ENCODE measurements around the gene XXYLT1. TPM values are rescaled to one million over a fixed set of nuclear protein-coding genes. Genes with fewer than 3 reads are reported as not detected.

XXYLT1 gene
- total RNA-seq, 3 donors from 2014 or later, result 10.0 to 10.7 (median 10.2) TPM

DNA sequence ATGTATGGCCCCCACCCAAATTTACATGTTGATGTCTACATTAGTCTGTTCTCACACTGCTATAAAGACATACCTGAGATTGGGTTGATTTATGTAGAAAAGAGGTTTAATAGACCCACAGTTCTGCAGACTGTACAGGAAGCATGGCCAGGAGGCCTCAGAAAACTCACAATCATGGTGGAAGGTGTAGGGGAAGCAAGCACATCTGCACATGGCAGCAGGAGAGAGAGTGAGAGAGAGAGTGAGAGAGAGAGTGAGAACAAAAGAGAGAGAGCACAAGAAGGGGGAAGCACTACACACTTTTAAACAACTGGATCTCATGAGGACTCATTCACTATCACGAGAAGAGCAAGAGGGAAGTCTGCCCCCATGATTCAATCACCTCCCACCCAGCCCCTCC lies 130.5 kb downstream of the XXYLT1 start:
- H3K4me1 ChIP-seq (ENCODE audit: low read depth), result no peaks in the 10 kb centered on the region
- no peaks in the 10 kb centered on the region for H3K36me3 ChIP-seq (ENCODE audit: low read depth)
- ATAC-seq, result no peak
- no peaks in the 10 kb centered on the region for H3K9me3 ChIP-seq
- no peak for TF ChIP-seq CTCF (IDR thresholded peaks at IDR 0.05)
- no peak for DNase-seq
- H3K4me3 ChIP-seq, result no peak overlapping the region
- intact Hi-C loops (cut with DNase I, micrococcal nuclease), result loop anchor here in 1 of 2 donors (10.0 kb wide), 1 partner anchor 64 kb away; no protein-coding TSS in a partner anchor

- intact Hi-C loops (cut with DNase I, micrococcal nuclease), result loop anchor here in 1 of 2 donors (10.0 kb wide), 1 partner anchor 65 kb away; no protein-coding TSS in a partner anchor
- ATAC-seq (peak; percentile 73), DNase-seq (no peak)
- H3K36me3 ChIP-seq (ENCODE audit: low read depth), result no peaks in the 10 kb centered on the region
- TF ChIP-seq CTCF (IDR thresholded peaks at IDR 0.05), result no peak
- no peak overlapping the region for H3K4me3 ChIP-seq
- H3K9me3 ChIP-seq, result no peaks in the 10 kb centered on the region
- no peaks in the 10 kb centered on the region for H3K4me1 ChIP-seq (ENCODE audit: low read depth)
Observed at GRCh38 chr3:195139876-195140240, 131.1 kb downstream of the XXYLT1 start.

GRCh38 chr3:195139091-195139875 lies 131.7 kb downstream of the XXYLT1 start:
- ATAC-seq (no peak), DNase-seq (no peak)
- no peaks in the 10 kb centered on the region for H3K4me1 ChIP-seq (ENCODE audit: low read depth)
- H3K4me3 ChIP-seq, result no peak overlapping the region
- no peaks in the 10 kb centered on the region for H3K9me3 ChIP-seq
- intact Hi-C loops (cut with DNase I, micrococcal nuclease), result no loop called here
- no peaks in the 10 kb centered on the region for H3K36me3 ChIP-seq (ENCODE audit: low read depth)
- TF ChIP-seq CTCF (IDR thresholded peaks at IDR 0.05), result no peak

DNA sequence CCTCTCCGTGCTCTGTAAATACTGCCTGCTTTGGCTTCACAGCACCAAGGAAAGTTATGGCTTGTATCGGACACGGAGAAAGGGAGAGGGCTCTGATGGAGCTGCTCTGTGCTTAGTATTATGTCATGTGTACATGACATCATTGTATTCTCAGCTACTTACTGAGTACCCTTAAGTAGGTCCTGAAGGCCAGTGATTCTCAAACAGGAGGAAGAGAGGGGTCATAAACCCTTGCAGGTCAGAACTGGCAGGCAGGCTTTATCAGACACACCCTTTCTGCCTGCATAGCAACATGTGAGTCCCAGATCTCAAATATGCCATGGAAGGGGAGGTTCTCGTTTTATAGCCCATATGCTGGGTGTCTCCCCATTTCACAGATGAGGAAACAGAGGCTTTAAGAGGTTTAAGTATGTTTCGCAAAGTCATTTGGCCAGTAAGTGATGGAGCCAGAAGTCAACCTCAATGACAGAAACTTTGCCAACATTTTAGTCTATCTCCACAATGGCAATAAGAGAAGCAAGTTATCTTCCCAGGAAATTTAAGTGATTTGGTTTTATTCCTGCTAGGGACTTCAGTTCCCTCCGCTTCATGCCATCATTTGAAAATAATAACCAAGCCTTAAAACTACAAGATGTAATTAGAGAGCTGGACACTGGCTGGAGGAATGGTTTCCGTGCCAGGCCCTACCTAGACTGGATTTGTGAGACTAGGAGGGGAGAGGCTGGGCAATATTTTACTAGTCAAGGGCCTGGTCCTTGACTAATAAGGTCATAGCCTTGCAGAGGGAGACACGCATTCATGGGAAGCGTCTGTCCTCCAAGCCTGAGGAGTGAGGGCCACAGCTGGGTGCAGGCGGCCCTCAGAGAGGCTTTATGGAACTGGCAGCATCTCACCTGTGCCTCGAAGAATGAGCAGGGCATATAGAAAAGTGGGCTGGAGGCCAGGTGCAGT lies 133.0 kb downstream of the XXYLT1 start:
- Histone ChIP-seq H3K36me3 (ENCODE audit: low read depth) (no peaks in the 10 kb centered on the region), H3K4me3 (no peak overlapping the region), H3K4me1 (ENCODE audit: low read depth) (no peaks in the 10 kb centered on the region), H3K9me3 (no peaks in the 10 kb centered on the region)
- ATAC-seq, result peak; percentile 79
- DNase-seq, result no peak
- TF ChIP-seq CTCF (IDR thresholded peaks at IDR 0.05), result no peak
- intact Hi-C loops (cut with DNase I, micrococcal nuclease), result no loop called here

DNA sequence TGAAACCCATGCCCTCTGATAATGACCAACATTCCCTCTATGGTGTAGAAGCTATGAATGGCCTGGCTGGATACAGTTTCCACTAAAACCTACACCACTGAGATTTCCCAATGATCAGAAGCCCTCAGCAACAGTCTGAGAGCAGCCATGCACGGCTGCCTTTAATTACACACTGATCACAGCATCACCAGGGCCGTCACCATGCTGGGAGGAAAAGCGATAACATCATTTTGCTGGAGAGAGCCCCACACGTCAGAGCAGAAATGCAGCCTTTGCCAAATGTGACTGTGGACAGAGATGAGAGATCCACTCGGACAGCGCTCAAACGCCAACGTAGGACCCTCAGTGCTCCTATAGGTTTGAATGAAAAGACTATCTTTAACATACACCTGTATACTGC lies 135.0 kb downstream of the XXYLT1 start:
- TF ChIP-seq CTCF (IDR thresholded peaks at IDR 0.05), result no peak
- no peak for ATAC-seq

More for the DNA sequence above, 135.0 kb downstream of the XXYLT1 start:
- no peak overlapping the region for H3K4me3 ChIP-seq
- intact Hi-C loops (cut with DNase I, micrococcal nuclease), result no loop called here
- DNase-seq, result no peak
- no peaks in the 10 kb centered on the region for H3K4me1 ChIP-seq (ENCODE audit: low read depth)
- no peaks in the 10 kb centered on the region for H3K36me3 ChIP-seq (ENCODE audit: low read depth)
- H3K9me3 ChIP-seq, result no peaks in the 10 kb centered on the region
